Neural cell (in vitro differentiated cells): Measurements from ENCODE around the gene RAB34. TPM values are rescaled to one million over a fixed set of nuclear protein-coding genes. Genes with fewer than 3 reads are reported as not detected.

Experiments used
- H2AFZ ChIP-seq: fragments of 200-600, 300-800 bp; sonication (generic), shearing (Covaris generic); 2 replicates; pipeline ENCODE4 v1.6.0; 2014; ENCODE audit warnings: low read depth, mild to moderate bottlenecking, antibody characterized with exemption, low read length, moderate library complexity
- H3F3A ChIP-seq: fragments of 200-600 bp; shearing (Covaris generic); 2 replicates; pipeline ENCODE4 v1.6.1; 2016; ENCODE audit warnings: mild to moderate bottlenecking, moderate library complexity, mixed read lengths, antibody characterized with exemption, low read length; ENCODE audit not compliant: insufficient read depth, poor library complexity, severe bottlenecking
- H3K27ac ChIP-seq: fragments of 200-600, 300-800 bp; sonication (generic), shearing (Covaris generic); 2 replicates; pipeline ENCODE4 v1.5.1; 2014; ENCODE audit warnings: mild to moderate bottlenecking, low read length, moderate library complexity
- H3K27me3 ChIP-seq: fragments of 300-800, 200-600 bp; sonication (generic), shearing (Covaris generic); 2 replicates; pipeline ENCODE4 v1.6.0; 2014; ENCODE audit warnings: mild to moderate bottlenecking, low read depth, low read length, moderate library complexity; ENCODE audit not compliant: insufficient read depth
- H3K36me3 ChIP-seq: fragments of 300-800, 200-600 bp; sonication (generic), shearing (Covaris generic); 2 replicates; pipeline ENCODE4 v1.5.1; 2014; ENCODE audit warnings: mild to moderate bottlenecking, antibody characterized with exemption, low read length, moderate library complexity; ENCODE audit not compliant: insufficient read depth
- H3K4me2 ChIP-seq: fragments of 300-800, 200-600 bp; sonication (generic), shearing (Covaris generic); 2 replicates; pipeline ENCODE4 v1.6.0; 2014; ENCODE audit warnings: mild to moderate bottlenecking, low read length
- H3K4me3 ChIP-seq: fragments of 300-800, 200-600 bp; sonication (generic), shearing (Covaris generic); 2 replicates; pipeline ENCODE4 v1.5.1; 2014; ENCODE audit warnings: mild to moderate bottlenecking, low read length, moderate library complexity
- H3K79me2 ChIP-seq: fragments of 200-600 bp; shearing (Covaris generic); replicated peaks from 2 replicates; pipeline ENCODE4 v1.6.0; 2014; ENCODE audit warnings: mild to moderate bottlenecking, low read length, moderate library complexity; ENCODE audit not compliant: insufficient read depth
- H3K9ac ChIP-seq: fragments of 300-800, 200-600 bp; sonication (generic), shearing (Covaris generic); 2 replicates; pipeline ENCODE4 v1.6.1; 2016; ENCODE audit warnings: mild to moderate bottlenecking, low read length, mixed read lengths
- H3K9me2 ChIP-seq: fragments of 200-600 bp; shearing (Covaris generic); 2 replicates; pipeline ENCODE4 v1.6.1; 2016; ENCODE audit warnings: mild to moderate bottlenecking, low read length, mixed read lengths; ENCODE audit not compliant: insufficient read depth
- H3K9me3 ChIP-seq: fragments of 200-600, 300-800 bp; sonication (generic), shearing (Covaris generic); 2 replicates; pipeline ENCODE4 v1.6.1; 2016; ENCODE audit warnings: mild to moderate bottlenecking, mixed run types, low read length, moderate library complexity, mixed read lengths
- H4K20me1 ChIP-seq: fragments of 200-600 bp; shearing (Covaris generic); 2 replicates; pipeline ENCODE4 v1.6.1; 2016; ENCODE audit warnings: mild to moderate bottlenecking, mixed run types; ENCODE audit not compliant: insufficient read depth
- CTCF ChIP-seq: fragments of 450-650 bp; IDR thresholded peaks from 2 replicates; pipeline ENCODE4 v1.5.1; 2014; ENCODE audit warnings: antibody characterized with exemption, mild to moderate bottlenecking, moderate library complexity; ENCODE audit not compliant: poor library complexity, severe bottlenecking
- EP300 ChIP-seq: fragments of 450-650 bp; conservative IDR thresholded peaks from 2 replicates; pipeline ENCODE4 v1.6.1; 2014; ENCODE audit warnings: antibody characterized with exemption, mild to moderate bottlenecking, moderate library complexity; ENCODE audit not compliant: poor library complexity, severe bottlenecking
- EZH2 ChIP-seq: fragments of 200-600, 300-800 bp; shearing (Covaris generic), sonication (generic); IDR thresholded peaks from 2 replicates; pipeline ENCODE4 v1.6.1; 2014; ENCODE audit warnings: antibody characterized with exemption, low read length, borderline replicate concordance, mild to moderate bottlenecking; ENCODE audit not compliant: insufficient read depth, poor library complexity, severe bottlenecking
- MXI1 ChIP-seq: fragments of 450-650 bp; conservative IDR thresholded peaks from 2 replicates; pipeline ENCODE4 v1.6.1; 2014; ENCODE audit warnings: antibody characterized with exemption, mild to moderate bottlenecking; ENCODE audit not compliant: poor library complexity, severe bottlenecking
- POLR2AphosphoS5 ChIP-seq: IDR thresholded peaks from 2 replicates; pipeline ENCODE4 v1.6.1; 2012
- RAD21 ChIP-seq: fragments of 450-650 bp; conservative IDR thresholded peaks from 2 replicates; pipeline ENCODE4 v1.6.1; 2014; ENCODE audit warnings: antibody characterized with exemption, mild to moderate bottlenecking, moderate library complexity
- REST ChIP-seq: IDR thresholded peaks from 2 replicates; pipeline ENCODE4 v1.6.1; 2012; ENCODE audit warnings: borderline replicate concordance
- SMC3 ChIP-seq: fragments of 450-650 bp; conservative IDR thresholded peaks from 2 replicates; pipeline ENCODE4 v1.6.1; 2014; ENCODE audit warnings: antibody characterized with exemption, mild to moderate bottlenecking, moderate library complexity; ENCODE audit not compliant: poor library complexity
- TAF1 ChIP-seq: IDR thresholded peaks from 2 replicates; pipeline ENCODE4 v1.6.1; 2012; ENCODE audit warnings: low read depth
- polyA plus RNA-seq: library from polyadenylated mRNA; depleted of rRNA; stranded (reverse); fragments of >200 nt; gene quantifications from 2 replicates; pipeline ENCODE4 v1.2.3, GENCODE V29; 2014

RAB34 gene
- polyA plus RNA-seq, 1 donor from 2014 or later, result 9.3 TPM

- H3K36me3 ChIP-seq, result no peaks in the 10 kb centered on the region
- no peaks in the 10 kb centered on the region for H3K9me3 ChIP-seq
- peak overlapping the region; percentile 88 for H3K4me3 ChIP-seq
- peaks cover 13% of the 10 kb centered on the region for H3K27me3 ChIP-seq
- TF ChIP-seq RAD21 (no peak), EP300 (no peak), MXI1 (no peak), CTCF (no peak), EZH2 (no peak), TAF1 (no peak), POLR2AphosphoS5 (no peak), SMC3 (no peak), REST (no peak)
- H4K20me1 ChIP-seq, result no peaks in the 10 kb centered on the region
- no peaks in the 10 kb centered on the region for H3K9me2 ChIP-seq
- H3K9ac ChIP-seq, result peak overlapping the region; percentile 84
- peaks cover 3% of the 10 kb centered on the region for H3F3A ChIP-seq
- H3K27ac ChIP-seq, result peak overlapping the region; percentile 76
- no peaks in the 10 kb centered on the region for H3K79me2 ChIP-seq
- peak overlapping the region; percentile 41 for H2AFZ ChIP-seq
- no peak overlapping the region for H3K4me2 ChIP-seq
Observed at GRCh38 chr17:28712032-28712704, 5.5 kb downstream of the RAB34 start.

- H3K4me3 ChIP-seq, result peak within 1 kb of the TSS; percentile 88
- H3K27me3 ChIP-seq, result peaks cover 8% of the 10 kb centered on the region
- H3K9me2 ChIP-seq, result no peaks in the 10 kb centered on the region
- H3K9ac ChIP-seq, result peak within 1 kb of the TSS; percentile 84
- peaks cover 3% of the 10 kb centered on the region for H3F3A ChIP-seq
- peak within 1 kb of the TSS; percentile 76 for H3K27ac ChIP-seq
- H3K79me2 ChIP-seq, result no peaks in the 10 kb centered on the region
- H3K9me3 ChIP-seq, result no peaks in the 10 kb centered on the region
- no peaks in the 10 kb centered on the region for H3K36me3 ChIP-seq
- peak within 1 kb of the TSS; percentile 69 for H2AFZ ChIP-seq
- TF ChIP-seq SMC3 (no peak), EP300 (no peak), MXI1 (no peak), REST (no peak), RAD21 (no peak), EZH2 (no peak), TAF1 (no peak), CTCF (no peak), POLR2AphosphoS5 (no peak)
- peak within 1 kb of the TSS; percentile 59 for H3K4me2 ChIP-seq
- H4K20me1 ChIP-seq, result no peaks in the 10 kb centered on the region
Observed at GRCh38 chr17:28711723-28712031, 6.0 kb downstream of the RAB34 start, which contains the start of gene PROCA1. PROCA1 (minus strand) TSS chr17:28711888; CDS start chr17:28711660, 228 bp downstream.
